MM.1S (cell line): ENCODE measurements around the gene EP400.

Experiments
- DNase-seq: peaks from one replicate; pipeline ENCODE4 v3.0.0-alpha.2; 2015
- H2AFZ ChIP-seq: fragments of 300-600 bp; sonication (generic); 2 replicates; pipeline ENCODE4 v1.6.0; 2016; ENCODE audit warnings: antibody characterized with exemption, low read length
- H3F3A ChIP-seq: fragments of 300-600 bp; sonication (generic); 2 replicates; pipeline ENCODE4 v1.6.1; 2016; ENCODE audit warnings: mild to moderate bottlenecking, antibody characterized with exemption, low read length, moderate library complexity, mixed read lengths; ENCODE audit not compliant: insufficient read depth
- H3K27ac ChIP-seq: fragments of 300-600 bp; sonication (generic); 2 replicates; pipeline ENCODE4 v1.5.1; 2016; ENCODE audit warnings: mild to moderate bottlenecking, low read length
- H3K27me3 ChIP-seq: fragments of 300-600 bp; sonication (generic); replicated peaks from 2 replicates; pipeline ENCODE4 v1.6.0; 2016; ENCODE audit warnings: low read length; ENCODE audit not compliant: insufficient read depth
- H3K36me3 ChIP-seq: fragments of 300-600 bp; sonication (generic); replicated peaks from 2 replicates; pipeline ENCODE4 v1.6.1; 2016; ENCODE audit warnings: mild to moderate bottlenecking, low read length, mixed read lengths; ENCODE audit not compliant: insufficient read depth
- H3K4me1 ChIP-seq: fragments of 300-600 bp; sonication (generic); 2 replicates; pipeline ENCODE4 v1.6.1; 2016; ENCODE audit warnings: low read length, mixed read lengths
- H3K4me2 ChIP-seq: fragments of 300-600 bp; sonication (generic); 2 replicates; pipeline ENCODE4 v1.6.0; 2016; ENCODE audit warnings: low read depth, low read length
- H3K4me3 ChIP-seq: fragments of 300-600 bp; sonication (generic); 2 replicates; pipeline ENCODE4 v1.5.1; 2016; ENCODE audit warnings: low read length, mixed read lengths
- H3K79me2 ChIP-seq: fragments of 300-600 bp; sonication (generic); 2 replicates; pipeline ENCODE4 v1.6.1; 2016; ENCODE audit warnings: mixed run types, low read length, mixed read lengths
- H3K9ac ChIP-seq: fragments of 300-600 bp; sonication (generic); 2 replicates; pipeline ENCODE4 v1.6.1; 2016; ENCODE audit warnings: low read length, mixed read lengths
- H3K9me2 ChIP-seq: fragments of 300-600 bp; sonication (generic); replicated peaks from 2 replicates; pipeline ENCODE4 v1.6.1; 2016; ENCODE audit warnings: mild to moderate bottlenecking, low read length, mixed read lengths; ENCODE audit not compliant: insufficient read depth
- H3K9me3 ChIP-seq: fragments of 300-600 bp; sonication (generic); replicated peaks from 2 replicates; pipeline ENCODE4 v1.6.1; 2016; ENCODE audit warnings: mild to moderate bottlenecking, low read length, mixed read lengths; ENCODE audit not compliant: insufficient read depth
- H4K20me1 ChIP-seq: fragments of 300-600 bp; sonication (generic); 2 replicates; pipeline ENCODE4 v1.6.1; 2016; ENCODE audit warnings: mild to moderate bottlenecking, low read length, moderate library complexity, mixed read lengths; ENCODE audit not compliant: insufficient read depth
- EZH2 ChIP-seq: fragments of 300-600 bp; sonication (generic); optimal IDR thresholded peaks from 2 replicates; pipeline ENCODE3; 2017; ENCODE audit warnings: low read depth, mild to moderate bottlenecking, antibody characterized with exemption, low read length, mixed read lengths
- EZH2phosphoT487 ChIP-seq: fragments of 300-600 bp; sonication (generic); IDR thresholded peaks from 2 replicates; pipeline ENCODE4 v1.6.1; 2018; ENCODE audit warnings: antibody characterized with exemption, low read length
- TF ChIP-seq, protein P1 (sequence below): fragments of 300-600 bp; sonication (generic); IDR thresholded peaks from 2 replicates; pipeline ENCODE4 v1.5.1; 2016; ENCODE audit warnings: antibody characterized with exemption, low read length, mixed read lengths

Gene EP400

DNA sequence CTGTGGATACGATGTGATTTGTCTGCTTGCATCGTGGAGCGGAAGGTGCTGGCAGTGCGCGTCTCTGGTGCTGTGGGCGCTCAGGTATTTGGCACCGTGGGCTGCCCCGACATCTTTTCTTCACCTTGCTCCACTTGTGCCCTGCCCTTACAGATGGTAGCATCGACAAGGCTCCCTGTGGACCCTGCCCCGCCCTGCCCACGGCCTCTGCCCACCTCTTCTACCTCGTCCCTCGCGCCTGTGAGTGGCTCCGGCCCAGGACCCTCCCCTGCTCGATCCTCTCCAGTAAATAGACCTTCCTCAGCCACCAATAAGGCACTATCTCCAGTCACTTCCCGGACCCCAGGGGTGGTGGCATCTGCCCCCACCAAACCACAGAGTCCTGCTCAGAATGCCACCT lies 36.6 kb downstream of the EP400 start:
- Histone ChIP-seq H3K4me2 (no peak overlapping the region), H3K79me2 (no peaks in the 10 kb centered on the region), H3K9ac (no peak overlapping the region), H3K9me3 (no peaks in the 10 kb centered on the region), H3K36me3 (no peaks in the 10 kb centered on the region), H3F3A (no peaks in the 10 kb centered on the region), H2AFZ (no peak overlapping the region), H3K9me2 (no peaks in the 10 kb centered on the region), H3K27me3 (no peaks in the 10 kb centered on the region), H4K20me1 (no peaks in the 10 kb centered on the region), H3K4me3 (no peak overlapping the region), H3K4me1 (no peaks in the 10 kb centered on the region), H3K27ac (no peak overlapping the region)
- DNase-seq: no peak
- TF ChIP-seq, protein P1, sequence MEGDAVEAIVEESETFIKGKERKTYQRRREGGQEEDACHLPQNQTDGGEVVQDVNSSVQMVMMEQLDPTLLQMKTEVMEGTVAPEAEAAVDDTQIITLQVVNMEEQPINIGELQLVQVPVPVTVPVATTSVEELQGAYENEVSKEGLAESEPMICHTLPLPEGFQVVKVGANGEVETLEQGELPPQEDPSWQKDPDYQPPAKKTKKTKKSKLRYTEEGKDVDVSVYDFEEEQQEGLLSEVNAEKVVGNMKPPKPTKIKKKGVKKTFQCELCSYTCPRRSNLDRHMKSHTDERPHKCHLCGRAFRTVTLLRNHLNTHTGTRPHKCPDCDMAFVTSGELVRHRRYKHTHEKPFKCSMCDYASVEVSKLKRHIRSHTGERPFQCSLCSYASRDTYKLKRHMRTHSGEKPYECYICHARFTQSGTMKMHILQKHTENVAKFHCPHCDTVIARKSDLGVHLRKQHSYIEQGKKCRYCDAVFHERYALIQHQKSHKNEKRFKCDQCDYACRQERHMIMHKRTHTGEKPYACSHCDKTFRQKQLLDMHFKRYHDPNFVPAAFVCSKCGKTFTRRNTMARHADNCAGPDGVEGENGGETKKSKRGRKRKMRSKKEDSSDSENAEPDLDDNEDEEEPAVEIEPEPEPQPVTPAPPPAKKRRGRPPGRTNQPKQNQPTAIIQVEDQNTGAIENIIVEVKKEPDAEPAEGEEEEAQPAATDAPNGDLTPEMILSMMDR: no peak
- TF ChIP-seq EZH2 (no peak), EZH2phosphoT487 (no peak)

- no peaks in the 10 kb centered on the region for H3K9me3 ChIP-seq
- H3K4me3 ChIP-seq: no peak overlapping the region
- H3F3A ChIP-seq: no peaks in the 10 kb centered on the region
- H3K4me2 ChIP-seq: no peak overlapping the region
- H2AFZ ChIP-seq: no peak overlapping the region
- H3K4me1 ChIP-seq: no peaks in the 10 kb centered on the region
- TF ChIP-seq, protein P1: no peak
- TF ChIP-seq EZH2 (no peak), EZH2phosphoT487 (no peak)
- no peaks in the 10 kb centered on the region for H3K79me2 ChIP-seq
- no peak overlapping the region for H3K9ac ChIP-seq
- H3K36me3 ChIP-seq: no peaks in the 10 kb centered on the region
- no peaks in the 10 kb centered on the region for H3K27me3 ChIP-seq
- no peaks in the 10 kb centered on the region for H4K20me1 ChIP-seq
- no peak for DNase-seq
- no peak overlapping the region for H3K27ac ChIP-seq
- no peaks in the 10 kb centered on the region for H3K9me2 ChIP-seq
These were observed 37.2 kb downstream of the EP400 start for GRCh38 chr12:131986910-131987309.

DNA sequence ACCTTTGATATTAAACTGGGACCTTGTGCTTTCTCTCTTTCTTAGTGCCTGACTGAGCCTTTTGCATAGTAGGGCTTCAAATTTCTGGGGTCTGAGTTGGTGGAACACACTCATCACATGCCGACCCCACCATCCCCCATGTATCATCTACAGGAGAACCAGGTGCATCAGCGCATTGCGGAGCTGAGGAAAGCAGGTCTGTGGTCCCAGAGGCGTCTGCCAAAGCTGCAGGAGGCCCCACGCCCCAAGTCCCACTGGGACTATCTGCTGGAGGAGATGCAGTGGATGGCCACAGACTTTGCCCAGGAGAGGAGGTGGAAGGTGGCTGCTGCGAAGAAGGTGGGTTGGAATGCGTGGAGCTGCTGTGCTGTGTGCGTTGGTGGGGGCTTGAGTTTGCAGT lies 37.8 kb downstream of the EP400 start:
- no peaks in the 10 kb centered on the region for H3K79me2 ChIP-seq
- no peaks in the 10 kb centered on the region for H3K9me2 ChIP-seq
- no peak for DNase-seq
- no peaks in the 10 kb centered on the region for H4K20me1 ChIP-seq
- no peak overlapping the region for H3K9ac ChIP-seq
- H3K36me3 ChIP-seq: no peaks in the 10 kb centered on the region
- no peaks in the 10 kb centered on the region for H3K27me3 ChIP-seq
- TF ChIP-seq, protein P1: no peak
- TF ChIP-seq EZH2phosphoT487 (no peak), EZH2 (no peak)
- H3K4me3 ChIP-seq: no peak overlapping the region
- no peaks in the 10 kb centered on the region for H3K9me3 ChIP-seq
- H3K4me1 ChIP-seq: no peaks in the 10 kb centered on the region
- no peak overlapping the region for H2AFZ ChIP-seq
- no peaks in the 10 kb centered on the region for H3F3A ChIP-seq
- H3K27ac ChIP-seq: no peak overlapping the region
- H3K4me2 ChIP-seq: no peak overlapping the region
